Measurements from ENCODE around the gene CHSY1.
"Not testable (repeated sequence)": the region's sequence is repeated elsewhere in the genome, so short reads cannot be mapped to it uniquely, and the experiment has no call there.

The CHSY1 gene

DNA sequence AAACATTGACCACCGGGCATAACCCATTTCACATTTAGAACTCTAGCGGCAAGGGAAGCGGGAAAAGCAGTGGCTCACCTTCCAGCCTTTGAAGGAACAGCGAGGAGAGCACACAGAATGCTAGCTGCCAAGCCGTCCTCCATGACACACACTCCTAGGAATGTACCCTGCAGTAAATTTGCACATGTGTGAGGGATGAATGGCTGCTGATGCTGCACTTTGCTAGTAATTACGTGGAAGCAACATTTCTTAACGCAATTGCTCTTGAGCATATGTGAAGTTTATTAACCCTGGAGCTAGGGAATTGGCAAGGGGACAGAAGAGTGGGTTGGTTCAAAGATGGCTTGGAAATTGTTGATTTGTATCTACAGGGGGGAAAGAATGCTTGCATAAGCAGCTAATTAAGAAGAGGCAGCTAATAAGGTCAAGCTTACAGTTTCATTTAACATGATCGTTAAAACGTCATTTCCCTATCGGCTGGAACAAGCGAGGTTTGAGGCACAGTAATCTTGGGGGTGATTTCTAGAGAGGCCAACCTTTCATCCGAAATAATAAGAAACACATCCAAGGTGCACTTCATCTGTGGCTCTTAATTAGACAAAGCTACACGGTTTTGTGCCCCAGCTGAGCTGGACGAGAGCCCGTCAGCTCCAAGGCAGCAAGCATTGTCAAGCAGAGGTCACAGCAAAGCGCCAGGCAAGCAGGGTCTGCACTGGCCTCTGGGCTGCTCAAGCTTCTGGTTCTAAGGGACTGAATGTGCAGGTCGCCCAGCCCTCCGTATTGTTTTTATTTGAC, 123.4 kb downstream of the CHSY1 start:
- ATAC-seq (no peak), DNase-seq (no peak)
- Mint-ChIP-seq H3K4me1 (peaks cover 66% of the 10 kb centered on the region), H3K27me3 (no peaks in the 10 kb centered on the region), H3K27ac (peak overlapping the region; percentile 98 to 99), H3K9me3 (peaks cover 1 to 5% of the 10 kb centered on the region in 2 donors), H3K4me3 (peak overlapping the region; percentile 81 to 83)

DNA sequence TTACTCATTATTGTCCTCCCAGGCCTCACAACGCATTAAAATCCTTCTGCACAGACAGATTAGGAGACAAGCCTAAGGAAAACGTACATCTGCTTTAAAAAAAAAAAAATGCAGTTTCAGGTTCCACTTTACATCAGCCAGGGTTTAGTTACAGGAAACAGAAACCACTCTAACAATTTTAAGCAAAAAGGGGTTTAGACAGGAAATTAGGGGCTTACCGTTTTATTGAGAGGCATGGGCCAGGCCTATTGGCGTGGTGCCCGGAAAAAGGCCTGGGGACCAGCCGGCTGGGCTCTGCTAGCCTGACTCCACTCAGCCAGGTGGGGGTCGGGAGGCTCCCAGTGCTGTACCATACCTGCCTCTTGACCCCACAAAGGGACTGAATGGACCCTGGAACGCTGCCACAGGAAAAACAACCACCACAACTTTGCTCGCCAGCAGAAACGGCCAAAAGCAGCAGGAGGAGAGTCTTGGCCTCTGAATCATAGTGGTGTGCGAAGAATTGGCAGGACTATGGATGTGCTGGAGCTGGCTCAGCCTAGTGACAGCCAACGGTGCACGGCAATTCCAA, 124.3 kb downstream of the CHSY1 start:
- DNase-seq (peak; percentile 61 to 72), ATAC-seq (peak; percentile 86)
- Mint-ChIP-seq H3K4me3 (peak overlapping the region; percentile 81 to 83), H3K27me3 (no peaks in the 10 kb centered on the region), H3K4me1 (peaks cover 75% of the 10 kb centered on the region), H3K27ac (peak overlapping the region; percentile 98 to 99), H3K9me3 (peaks cover 5% of the 10 kb centered on the region in 2 donors)

DNA sequence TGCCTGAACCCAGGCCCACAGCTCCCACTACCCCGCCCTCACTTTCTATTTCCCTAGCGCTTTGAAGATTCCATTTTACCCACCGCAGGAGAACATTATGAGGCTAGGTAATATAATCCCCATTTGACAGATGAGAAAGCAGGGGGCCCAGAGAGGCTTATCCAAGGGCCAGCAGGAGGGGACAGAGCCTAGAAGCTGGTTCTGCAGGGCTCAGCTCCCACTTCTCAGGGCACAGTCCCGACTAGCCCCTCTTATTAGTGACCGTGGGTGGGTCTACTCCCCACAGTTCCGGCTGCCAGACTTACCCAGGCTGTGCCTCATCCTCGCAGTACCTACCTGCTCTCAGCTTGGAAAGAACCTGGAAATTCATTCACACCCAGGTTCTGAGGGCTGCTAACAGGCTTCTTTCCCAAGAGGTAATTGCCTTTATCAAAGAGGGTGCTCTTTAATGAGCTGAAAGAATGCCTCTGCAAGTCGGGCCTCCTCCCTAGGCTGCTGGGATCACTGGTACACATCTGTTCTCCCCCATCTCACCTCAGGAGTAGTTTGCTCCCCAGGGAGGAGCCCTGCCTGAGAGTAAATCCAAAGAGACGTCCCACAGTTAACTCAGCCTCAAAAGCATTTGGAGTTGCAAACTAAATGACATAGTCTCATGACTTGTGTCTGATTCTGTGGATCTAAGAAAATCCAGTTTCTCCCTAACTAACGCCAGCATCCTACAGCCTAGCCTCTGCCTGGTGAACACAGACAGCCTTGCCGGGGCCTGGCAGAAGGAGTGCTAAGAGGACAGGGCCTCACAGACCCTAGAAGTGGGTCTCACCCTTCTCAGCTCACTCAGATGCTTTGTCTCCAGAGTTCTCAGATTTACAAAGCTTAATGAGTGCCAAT, 125.0 kb downstream of the CHSY1 start:
- peak; percentile 52 to 54 for DNase-seq
- H3K27me3 Mint-ChIP-seq, result no peaks in the 10 kb centered on the region
- H3K4me1 Mint-ChIP-seq, result peaks cover 82% of the 10 kb centered on the region
- H3K4me3 Mint-ChIP-seq, result peak overlapping the region; percentile 81 to 83
- peaks cover 5% of the 10 kb centered on the region in 2 donors for H3K9me3 Mint-ChIP-seq
- peak overlapping the region; percentile 98 to 99 for H3K27ac Mint-ChIP-seq
- peak; percentile 82 for ATAC-seq

DNA sequence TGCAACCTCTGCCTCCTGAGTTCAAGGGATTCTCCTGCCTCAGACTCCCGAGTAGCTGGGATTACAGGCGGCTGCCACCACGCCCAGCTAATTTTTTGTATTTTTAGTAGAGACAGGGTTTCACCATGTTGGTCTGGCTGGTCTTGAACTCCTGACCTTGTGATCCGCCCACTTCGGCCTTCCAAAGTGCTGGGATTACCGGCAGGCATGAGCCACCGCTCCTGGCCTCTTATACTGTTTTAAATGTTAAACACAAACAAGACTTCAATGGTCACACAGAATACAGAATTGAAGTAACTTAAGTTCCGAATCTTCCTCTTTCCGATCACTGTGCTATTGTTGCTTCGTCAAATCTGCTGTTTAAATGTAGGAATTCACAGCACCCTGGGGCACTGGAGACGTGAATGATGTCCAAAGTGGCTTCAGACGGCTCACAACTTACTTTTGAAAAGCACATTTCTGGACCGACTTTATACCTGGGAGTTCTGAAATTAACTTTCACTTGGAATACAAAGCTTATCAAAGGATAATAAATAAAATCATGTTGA, 125.9 kb downstream of the CHSY1 start:
- not testable (repeated sequence) for DNase-seq, H3K27me3 Mint-ChIP-seq, ATAC-seq, H3K9me3 Mint-ChIP-seq
- peak overlapping the region; percentile 73 to 99 for H3K27ac Mint-ChIP-seq
- peaks cover 83% of the 10 kb centered on the region for H3K4me1 Mint-ChIP-seq
- peak overlapping the region in 1 of 2 donors; percentile 68 for H3K4me3 Mint-ChIP-seq
